ENCODE measurements around the gene TRAP1.

Gene TRAP1

GRCh38 chr16:3737181-3737580, 19.9 kb upstream of the TRAP1 start:
- Histone ChIP-seq H3K9me3 (no peaks in the 10 kb centered on the region), H3K4me3 (ENCODE audit: low read depth in 1 of 2, low read length in 1 of 2) (no peak overlapping the region), H3K27me3 (no peaks in the 10 kb centered on the region), H3K27ac (no peak overlapping the region), H3K36me3 (peaks cover 100% of the 10 kb centered on the region), H3K4me1 (ENCODE audit: control insufficient read depth in 1 of 2, insufficient read depth in 1 of 2, low read depth in 1 of 2, low read length in 1 of 2) (no peaks in the 10 kb centered on the region)
- TF ChIP-seq CTCF (IDR thresholded peaks at IDR 0.05): no peak

- Histone ChIP-seq H3K27me3 (no peaks in the 10 kb centered on the region), H3K36me3 (peaks cover 100% of the 10 kb centered on the region), H3K4me3 (ENCODE audit: low read depth in 1 of 2, low read length in 1 of 2) (no peak overlapping the region), H3K9me3 (no peaks in the 10 kb centered on the region), H3K27ac (no peak overlapping the region), H3K4me1 (ENCODE audit: control insufficient read depth in 1 of 2, insufficient read depth in 1 of 2, low read depth in 1 of 2, low read length in 1 of 2) (no peaks in the 10 kb centered on the region)
- TF ChIP-seq CTCF (IDR thresholded peaks at IDR 0.05): no peak
Measured at GRCh38 chr16:3736116-3736515, 18.8 kb upstream of the TRAP1 start.

GRCh38 chr16:3735541-3735940, 18.2 kb upstream of the TRAP1 start:
- Histone ChIP-seq H3K36me3 (peaks cover 100% of the 10 kb centered on the region), H3K4me1 (ENCODE audit: control insufficient read depth in 1 of 2, insufficient read depth in 1 of 2, low read depth in 1 of 2, low read length in 1 of 2) (no peaks in the 10 kb centered on the region), H3K27me3 (no peaks in the 10 kb centered on the region), H3K9me3 (no peaks in the 10 kb centered on the region), H3K27ac (no peak overlapping the region), H3K4me3 (ENCODE audit: low read depth in 1 of 2, low read length in 1 of 2) (no peak overlapping the region)
- no peak for TF ChIP-seq CTCF (IDR thresholded peaks at IDR 0.05)

- Histone ChIP-seq H3K4me3 (ENCODE audit: low read depth in 1 of 2, low read length in 1 of 2) (no peak overlapping the region), H3K27me3 (no peaks in the 10 kb centered on the region), H3K4me1 (ENCODE audit: control insufficient read depth in 1 of 2, insufficient read depth in 1 of 2, low read depth in 1 of 2, low read length in 1 of 2) (no peaks in the 10 kb centered on the region), H3K36me3 (peaks cover 100% of the 10 kb centered on the region), H3K27ac (no peak overlapping the region), H3K9me3 (no peaks in the 10 kb centered on the region)
- TF ChIP-seq CTCF (IDR thresholded peaks at IDR 0.05): no peak
Measured at GRCh38 chr16:3734758-3735221, 17.5 kb upstream of the TRAP1 start.

- Histone ChIP-seq H3K4me3 (ENCODE audit: low read depth in 1 of 2, low read length in 1 of 2) (no peak overlapping the region), H3K36me3 (peaks cover 100% of the 10 kb centered on the region), H3K27ac (no peak overlapping the region), H3K27me3 (no peaks in the 10 kb centered on the region), H3K9me3 (no peaks in the 10 kb centered on the region), H3K4me1 (ENCODE audit: control insufficient read depth in 1 of 2, insufficient read depth in 1 of 2, low read depth in 1 of 2, low read length in 1 of 2) (no peaks in the 10 kb centered on the region)
- TF ChIP-seq CTCF (IDR thresholded peaks at IDR 0.05): no peak
Measured at GRCh38 chr16:3734084-3734757, 16.9 kb upstream of the TRAP1 start.

Data from neutrophil (primary cell).